ENCODE results near the gene LRRC46.

DNA sequence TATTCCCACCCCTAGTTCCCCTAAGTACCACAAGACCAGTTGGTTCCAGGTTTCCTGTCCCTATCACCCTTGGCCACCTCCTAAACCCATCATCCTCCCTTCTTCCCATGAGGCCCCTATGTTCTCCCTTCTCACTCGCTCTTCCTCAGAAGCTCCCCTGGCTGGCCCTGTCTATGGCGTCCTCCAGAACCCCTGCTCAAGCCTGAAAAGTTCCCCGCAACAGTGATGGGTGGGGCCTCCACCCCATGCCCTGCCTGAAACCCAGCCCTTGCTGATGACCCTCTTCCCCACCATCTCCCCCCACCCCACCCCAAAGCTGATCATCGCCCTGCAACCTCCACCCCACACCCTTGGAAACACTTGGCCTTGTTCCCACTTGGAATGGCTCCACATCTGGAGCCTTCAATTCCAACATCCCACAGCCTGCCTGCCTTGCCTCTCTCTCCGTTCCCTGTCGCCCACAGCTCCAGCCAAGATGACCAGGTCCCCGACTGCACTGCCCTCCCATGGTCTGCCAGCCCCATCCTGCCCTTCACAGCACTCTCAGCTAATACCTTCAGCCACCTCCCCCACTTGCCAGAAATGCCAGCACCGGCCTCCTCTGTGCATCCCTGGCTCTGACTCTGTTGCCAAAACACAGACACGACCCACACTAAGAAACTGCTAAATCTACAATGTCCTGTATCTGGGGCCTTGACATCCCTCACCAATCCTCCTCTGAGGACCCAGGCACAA lies 20.4 kb upstream of the LRRC46 start:
- TF ChIP-seq, protein P1, sequence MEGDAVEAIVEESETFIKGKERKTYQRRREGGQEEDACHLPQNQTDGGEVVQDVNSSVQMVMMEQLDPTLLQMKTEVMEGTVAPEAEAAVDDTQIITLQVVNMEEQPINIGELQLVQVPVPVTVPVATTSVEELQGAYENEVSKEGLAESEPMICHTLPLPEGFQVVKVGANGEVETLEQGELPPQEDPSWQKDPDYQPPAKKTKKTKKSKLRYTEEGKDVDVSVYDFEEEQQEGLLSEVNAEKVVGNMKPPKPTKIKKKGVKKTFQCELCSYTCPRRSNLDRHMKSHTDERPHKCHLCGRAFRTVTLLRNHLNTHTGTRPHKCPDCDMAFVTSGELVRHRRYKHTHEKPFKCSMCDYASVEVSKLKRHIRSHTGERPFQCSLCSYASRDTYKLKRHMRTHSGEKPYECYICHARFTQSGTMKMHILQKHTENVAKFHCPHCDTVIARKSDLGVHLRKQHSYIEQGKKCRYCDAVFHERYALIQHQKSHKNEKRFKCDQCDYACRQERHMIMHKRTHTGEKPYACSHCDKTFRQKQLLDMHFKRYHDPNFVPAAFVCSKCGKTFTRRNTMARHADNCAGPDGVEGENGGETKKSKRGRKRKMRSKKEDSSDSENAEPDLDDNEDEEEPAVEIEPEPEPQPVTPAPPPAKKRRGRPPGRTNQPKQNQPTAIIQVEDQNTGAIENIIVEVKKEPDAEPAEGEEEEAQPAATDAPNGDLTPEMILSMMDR (IDR thresholded peaks at IDR 0.05 in 2 of 3, conservative IDR thresholded peaks at IDR 0.05 in 1 of 3; ENCODE audit: control insufficient read depth in 2 of 3, extremely low read depth in 1 of 3, insufficient read depth in 1 of 3, low read depth in 3 of 3, low read length in 3 of 3): no peak
- no peak for TF ChIP-seq POLR2A (IDR thresholded peaks at IDR 0.05; ENCODE audit: low read depth, low read length)
- no peak for TF ChIP-seq EZH2 (IDR thresholded peaks at IDR 0.05; ENCODE audit: borderline replicate concordance, control insufficient read depth, low read depth, low read length)
- TF ChIP-seq, protein P2, sequence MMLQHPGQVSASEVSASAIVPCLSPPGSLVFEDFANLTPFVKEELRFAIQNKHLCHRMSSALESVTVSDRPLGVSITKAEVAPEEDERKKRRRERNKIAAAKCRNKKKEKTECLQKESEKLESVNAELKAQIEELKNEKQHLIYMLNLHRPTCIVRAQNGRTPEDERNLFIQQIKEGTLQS (IDR thresholded peaks at IDR 0.05; ENCODE audit: borderline replicate concordance, extremely low read depth, low read depth, low read length): no peak
- no peak for TF ChIP-seq RAD21 (IDR thresholded peaks at IDR 0.05; ENCODE audit: insufficient read depth, low read depth, low read length)
- no peak for TF ChIP-seq TBL1XR1 (IDR thresholded peaks at IDR 0.05; ENCODE audit: low read depth, low read length)
- TF ChIP-seq POLR2AphosphoS5 (IDR thresholded peaks at IDR 0.05; ENCODE audit: low read length): no peak
